Measurements from ENCODE around the gene BIN2.
A peak's percentile ranks its signal among the peaks of the same experiment; 100 is the strongest.

The BIN2 gene

GRCh38 chr12:51323966-51324895, at the start of gene BIN2:
TSS of gene BIN2 (minus strand) at chr12:51324174. CDS start at chr12:51324102, 72 bp downstream.
- DNase-seq = no peak

DNA sequence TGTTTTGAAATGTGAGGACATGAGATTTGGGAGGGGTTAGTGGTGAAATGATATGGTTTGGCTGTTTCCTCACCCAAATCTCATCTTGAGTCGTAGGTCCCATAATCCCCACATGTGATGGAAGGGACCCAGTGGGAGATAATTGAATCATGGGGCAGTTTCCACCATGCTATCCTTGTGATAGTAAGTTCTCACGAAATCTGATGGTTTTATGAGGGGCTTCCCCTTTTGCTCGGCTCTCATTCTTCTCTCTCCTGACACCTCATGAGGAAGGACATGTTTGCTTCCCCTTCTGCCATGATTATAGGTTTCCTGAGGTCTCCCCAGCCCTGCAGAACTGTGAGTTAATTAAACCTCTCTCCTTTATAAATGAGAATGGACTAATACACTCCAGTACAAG, 49.2 kb upstream of the BIN2 start:
- no peak for DNase-seq

- DNase-seq = no peak
Measured at GRCh38 chr12:51372021-51372420, 48.0 kb upstream of the BIN2 start.

DNA sequence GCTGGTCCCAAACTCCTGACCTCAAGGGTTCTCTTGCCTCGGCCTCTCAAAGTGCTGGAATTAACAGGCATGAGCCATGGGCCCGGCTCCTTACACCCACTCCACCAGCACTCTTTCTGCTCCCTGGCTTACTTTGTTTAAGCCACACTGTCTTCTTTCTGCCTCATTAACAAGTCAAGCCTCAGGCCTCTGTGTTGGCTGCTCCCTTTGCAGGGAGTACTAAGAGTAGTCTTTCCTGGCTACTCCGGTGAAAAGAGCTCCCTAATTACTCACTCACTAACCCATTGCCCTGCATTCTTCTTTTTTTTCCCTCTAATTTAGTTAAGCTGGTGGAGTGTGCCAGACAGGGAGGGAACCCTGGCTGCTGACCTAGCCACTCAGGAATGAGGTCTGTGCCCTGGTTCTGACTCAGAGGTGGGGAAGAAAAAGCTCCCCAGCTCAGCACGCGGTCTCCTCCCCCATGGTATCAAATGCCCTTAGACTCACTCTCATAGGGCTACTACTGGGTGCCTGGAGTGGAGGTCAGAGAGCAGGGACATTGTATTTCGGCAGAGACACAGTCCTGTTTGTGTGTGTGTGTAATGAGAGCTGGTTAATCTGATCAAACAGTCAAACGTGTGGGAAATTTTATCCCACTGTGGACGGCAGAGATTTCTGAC, 47.5 kb upstream of the BIN2 start:
- DNase-seq = no peak

DNA sequence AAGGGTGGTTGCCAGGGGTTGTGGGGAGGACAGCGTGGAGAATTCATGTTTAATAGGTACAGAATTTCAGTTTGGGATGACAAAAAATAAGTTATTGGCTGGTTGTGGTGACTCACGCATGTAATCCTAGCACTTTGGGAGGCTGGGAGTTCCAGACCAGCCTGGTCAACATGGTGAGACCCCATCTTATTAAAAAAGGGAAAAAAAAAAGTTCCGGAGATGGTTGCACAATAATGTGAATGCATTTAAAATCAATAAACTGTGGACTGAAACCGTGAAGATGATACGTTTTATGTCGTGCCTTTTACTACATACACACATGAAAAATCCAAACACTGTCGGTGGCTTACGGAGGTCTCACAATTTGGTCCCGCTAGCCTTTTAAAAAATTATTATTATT, 46.7 kb upstream of the BIN2 start:
- DNase-seq = no peak

GRCh38 chr12:51369581-51369980, 45.6 kb upstream of the BIN2 start:
- no peak for DNase-seq

DNA sequence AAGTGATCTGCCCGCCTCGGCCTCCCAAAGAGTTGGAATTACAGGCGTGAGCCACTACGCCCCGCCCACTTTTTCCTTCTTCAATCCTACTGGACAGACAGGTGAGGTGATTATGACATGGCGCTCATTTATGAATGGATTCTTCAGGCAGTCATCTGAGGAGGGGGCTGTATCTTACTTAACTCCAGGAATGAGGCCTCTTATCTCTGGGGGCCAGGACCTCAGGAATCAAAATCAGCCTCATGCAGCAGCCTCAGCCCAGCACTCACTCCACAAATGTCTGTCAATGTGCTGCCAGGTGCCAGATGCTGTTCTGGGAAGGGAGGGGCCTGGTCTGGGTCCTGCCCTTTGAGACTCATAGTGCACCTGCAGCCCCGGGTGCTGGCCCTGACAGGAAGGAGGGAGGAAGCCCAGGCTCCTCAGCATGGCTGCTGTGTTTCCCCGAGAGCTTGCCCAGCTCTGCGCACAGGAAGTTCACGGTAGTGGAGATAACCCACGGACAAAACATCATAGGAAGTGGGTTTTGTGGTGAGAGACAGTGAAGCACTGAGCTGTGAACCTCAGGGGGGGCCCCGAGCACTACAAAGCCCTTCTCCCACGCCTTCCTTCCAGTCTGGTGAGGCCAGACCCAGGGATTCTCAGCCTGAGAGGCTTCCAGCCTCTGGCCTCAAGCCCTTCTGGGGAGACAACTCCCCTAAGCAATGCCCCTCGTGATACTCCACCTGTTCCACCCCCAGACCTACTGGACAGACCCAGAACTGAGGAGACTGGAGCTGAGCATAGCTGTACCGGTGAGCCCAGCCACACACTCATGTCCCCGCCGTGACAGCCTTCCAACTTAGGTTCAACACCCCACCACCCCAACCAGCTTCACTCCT, 44.9 kb upstream of the BIN2 start:
- DNase-seq = peak; percentile 54

DNA sequence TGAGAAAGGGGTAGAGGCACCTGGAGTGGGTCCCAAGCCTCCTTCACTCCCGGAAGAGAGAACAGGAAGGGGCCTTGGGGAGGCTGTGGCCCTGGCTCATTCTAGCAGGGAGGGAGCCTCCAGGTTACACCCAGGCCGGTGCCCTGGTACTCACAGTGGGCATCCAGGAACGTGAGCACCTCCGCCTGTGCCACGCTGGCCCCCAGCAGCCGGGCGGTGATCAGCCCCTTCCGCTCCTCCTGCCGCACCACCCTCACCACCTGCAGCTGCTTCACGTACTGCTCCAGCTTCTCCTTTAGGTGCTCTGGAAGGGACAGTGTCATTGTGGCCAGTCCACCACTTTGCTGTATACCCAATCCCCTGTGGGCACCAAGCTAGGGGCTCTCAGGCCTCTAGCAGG, 41.3 kb upstream of the BIN2 start:
- DNase-seq = no peak

GRCh38 chr12:51364001-51364400, 40.0 kb upstream of the BIN2 start:
- no peak for DNase-seq

DNA sequence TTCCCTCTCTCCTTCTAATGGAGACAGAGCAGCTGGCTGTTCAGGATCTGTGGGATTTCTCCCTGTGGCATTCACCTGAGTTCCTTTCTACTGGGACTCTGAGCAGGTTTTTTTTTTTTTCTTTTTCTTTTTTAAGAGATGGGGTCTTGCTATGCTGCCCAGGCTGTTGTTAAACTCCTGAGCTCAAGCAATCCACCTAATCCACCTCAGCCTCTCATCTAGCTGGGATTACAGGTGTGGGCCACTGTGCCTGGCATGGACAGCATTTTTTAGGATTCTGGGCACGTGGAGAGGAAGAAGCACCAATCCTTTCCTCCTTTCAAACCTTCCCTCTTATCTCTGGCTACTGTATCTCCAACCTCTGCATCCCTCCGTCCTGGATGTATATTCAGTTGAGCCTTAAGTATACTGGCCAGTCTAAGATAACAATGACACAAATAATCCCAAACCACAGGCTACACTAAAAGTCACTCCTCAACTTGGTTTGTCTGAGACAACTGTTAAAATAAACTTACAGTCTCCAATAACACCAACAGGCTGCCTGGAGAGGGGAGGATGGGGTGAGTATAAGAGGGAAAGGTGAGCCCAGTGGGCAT, 38.9 kb upstream of the BIN2 start:
- no peak for DNase-seq

DNA sequence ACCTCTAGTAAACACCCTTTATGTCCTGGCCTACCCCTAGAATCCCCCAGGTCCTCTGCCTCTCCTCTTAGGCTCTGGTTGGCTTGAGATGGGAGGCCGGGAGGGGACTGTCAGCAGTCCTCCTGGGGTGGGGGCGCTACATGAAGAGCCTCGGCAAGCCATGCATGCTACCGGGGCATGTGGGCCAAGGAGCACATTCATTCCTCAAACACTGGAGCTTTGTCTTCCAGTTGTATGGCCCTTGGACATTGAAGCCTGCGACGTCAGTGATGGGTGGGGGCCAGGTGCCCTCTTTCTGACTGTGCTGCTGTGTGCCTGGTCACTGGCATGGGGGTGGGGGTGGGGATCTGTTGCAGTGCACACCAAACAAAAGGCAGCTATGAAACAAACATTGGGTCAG, 38.3 kb upstream of the BIN2 start:
- DNase-seq = no peak

GRCh38 chr12:51361161-51362016, 37.4 kb upstream of the BIN2 start:
- DNase-seq = no peak

DNA sequence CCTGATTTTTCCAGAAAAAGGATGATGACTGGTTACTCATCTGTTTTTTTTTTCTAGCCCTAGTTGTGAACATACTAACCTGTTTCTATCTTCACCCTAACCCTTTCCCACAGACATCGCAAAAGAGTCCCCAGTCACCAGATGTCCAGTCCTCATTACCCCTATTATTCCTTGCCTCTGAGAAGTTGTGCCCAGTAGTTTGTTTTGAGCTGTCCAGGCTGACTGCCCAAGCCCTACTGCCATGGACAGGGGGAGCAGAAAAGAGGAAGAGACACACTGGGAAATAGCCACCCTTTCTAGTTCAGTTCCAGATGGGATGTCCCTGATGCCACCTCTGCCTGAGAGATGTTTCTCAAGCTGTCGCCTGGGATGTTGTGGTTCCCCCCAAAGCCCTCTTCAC, 36.3 kb upstream of the BIN2 start:
- DNase-seq = no peak

DNA sequence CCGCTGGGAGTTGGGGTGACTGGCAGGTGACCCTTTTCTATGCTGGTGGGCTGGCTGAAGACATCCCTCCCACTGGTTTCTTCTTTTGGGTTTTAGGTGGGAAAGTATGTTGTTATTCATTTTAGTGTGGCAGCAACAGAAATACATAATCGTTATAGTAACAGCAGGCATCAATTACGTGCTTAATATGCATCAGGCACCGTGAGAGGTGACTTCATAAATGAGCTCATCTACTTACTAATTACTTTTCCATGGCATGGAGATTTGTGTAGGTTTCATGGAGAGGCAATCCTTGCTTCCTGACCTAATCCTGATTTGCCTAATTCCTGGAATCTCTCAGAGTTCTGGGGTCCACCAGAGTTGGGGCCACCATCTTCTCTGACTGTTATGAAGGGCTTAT, 35.9 kb upstream of the BIN2 start:
- no peak for DNase-seq

GRCh38 chr12:51358496-51358895, 34.5 kb upstream of the BIN2 start:
- DNase-seq = no peak

DNA sequence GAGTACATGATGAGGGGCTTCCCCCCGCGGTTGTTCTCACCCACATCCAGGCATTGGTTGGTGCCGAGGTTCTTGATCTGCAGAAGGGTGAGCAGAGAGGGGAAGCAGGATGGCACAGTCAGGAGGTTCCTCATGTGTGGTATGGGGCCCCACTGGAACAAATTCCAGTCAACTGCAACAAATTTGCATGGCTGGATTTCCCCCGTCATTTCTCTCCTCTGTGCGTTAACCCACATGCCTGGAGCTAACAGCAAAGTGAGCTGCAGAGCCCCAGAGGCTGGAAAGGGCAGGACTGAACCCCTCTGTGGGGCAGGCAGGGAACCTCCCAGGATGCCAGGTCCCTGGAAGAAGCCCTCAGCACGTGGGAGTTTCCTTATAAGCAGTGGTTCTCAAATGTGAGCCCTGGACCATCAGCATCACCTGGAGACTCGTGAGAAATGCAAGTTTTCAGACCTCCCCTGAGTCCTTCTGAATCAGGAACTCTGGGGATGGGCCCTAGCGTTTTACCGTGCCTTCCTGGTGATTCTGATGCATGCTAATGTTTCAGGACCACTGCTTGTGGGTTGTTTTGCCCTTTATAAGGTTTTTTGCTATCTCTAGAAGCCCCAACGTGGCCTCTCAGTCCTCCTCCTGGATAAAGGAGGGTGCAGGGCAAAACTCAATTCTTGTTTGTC, 33.5 kb upstream of the BIN2 start:
- DNase-seq = no peak

DNA sequence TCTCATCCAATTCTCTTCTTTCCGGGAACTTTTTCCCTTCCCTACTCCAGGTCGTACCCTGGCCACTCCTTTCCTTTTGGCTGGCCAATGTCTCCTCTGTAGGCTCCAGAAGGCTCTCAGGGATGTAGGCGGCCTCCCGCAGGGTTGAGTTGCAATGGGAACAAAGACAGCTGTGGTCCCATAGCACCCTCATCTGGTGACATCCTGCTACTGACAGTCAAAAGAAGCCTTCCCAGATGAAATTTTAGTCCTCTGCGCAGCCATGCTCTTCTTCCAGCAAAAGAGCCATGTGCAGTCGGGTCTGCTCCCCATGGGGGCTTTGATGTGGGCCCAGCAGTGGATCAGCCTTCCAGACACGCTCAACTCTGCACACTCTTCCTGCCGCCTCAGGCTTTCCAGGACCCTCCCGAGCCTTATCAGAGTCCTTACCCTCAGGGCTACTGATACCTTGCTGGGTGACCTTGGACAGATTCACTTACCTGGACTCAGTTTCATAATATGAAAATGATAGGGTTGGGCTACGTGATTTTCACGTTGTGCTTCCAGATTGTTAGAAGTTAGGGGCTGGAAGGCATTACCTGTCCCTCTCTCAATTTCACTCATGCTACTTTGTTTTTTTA, 28.0 kb upstream of the BIN2 start:
- DNase-seq = peak; percentile 11

- DNase-seq = no peak
Measured at GRCh38 chr12:51349026-51349425, 25.1 kb upstream of the BIN2 start.

DNA sequence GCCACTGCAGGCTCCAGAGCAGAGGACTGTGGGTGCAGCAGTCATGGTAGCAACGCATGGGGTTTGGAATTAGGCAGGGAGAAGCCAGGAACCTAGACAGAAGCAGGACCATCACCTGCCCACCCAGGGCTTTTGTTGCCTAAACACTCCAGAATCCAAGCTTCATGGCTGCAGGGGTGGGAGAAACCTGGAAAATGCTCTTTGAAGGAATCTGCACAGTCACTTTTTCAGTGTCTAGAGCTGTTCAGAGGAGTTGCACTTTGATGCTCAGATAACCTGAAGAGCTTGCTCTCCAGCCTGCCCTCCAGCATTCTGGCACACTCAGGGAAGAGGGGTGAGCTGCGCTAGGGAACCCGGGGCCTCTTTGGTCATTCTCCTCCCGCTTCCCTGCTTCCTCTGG, 24.1 kb upstream of the BIN2 start:
- DNase-seq = no peak

GRCh38 chr12:51346581-51346980, 22.6 kb upstream of the BIN2 start, which contains the start of gene CELA1:
TSS of gene CELA1 (minus strand) at chr12:51346679. CDS start at chr12:51346638, 41 bp downstream.
- no peak for DNase-seq

- no peak for DNase-seq
Measured at GRCh38 chr12:51345681-51346080, 21.7 kb upstream of the BIN2 start.
